NCI-H1417 treated with DMSO at 0.1 percent for 48 hours (cell line): ENCODE measurements around the gene GPR35.
A peak's percentile ranks its signal among the peaks of the same experiment; 100 is the strongest.

Source experiments
- DNase-seq: peaks from one replicate; lab custom pipeline; 2025; lab: John Stamatoyannopoulos, UW

Gene GPR35

GRCh38 chr2:240624950-240625621, at the start of gene GPR35:
Gene GPR35 (plus strand): TSS chr2:240625480. CDS start chr2:240629953, 4,473 bp downstream.
- no peak for DNase-seq

DNA sequence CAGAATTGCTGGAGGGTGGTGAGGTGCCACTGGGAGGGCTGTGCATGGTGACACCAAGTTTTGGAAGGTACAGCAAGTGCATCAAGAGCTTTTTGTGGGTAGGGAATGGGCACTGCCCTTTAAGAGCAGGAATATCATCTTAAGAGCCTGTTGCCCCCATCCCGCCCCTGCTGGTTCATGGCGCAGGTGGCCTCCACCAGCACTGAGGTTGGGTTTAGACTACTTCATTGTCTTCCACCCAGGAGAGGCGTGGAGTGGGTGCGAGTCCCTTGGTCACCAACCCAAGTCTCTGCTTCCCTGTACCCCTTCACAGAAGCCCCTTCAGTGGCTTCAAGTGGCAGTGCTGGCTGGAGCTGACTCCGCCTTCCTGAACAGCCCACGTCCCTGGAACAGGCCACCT, 49.2 kb upstream of the GPR35 start:
- no peak for DNase-seq

- no peak for DNase-seq
Measured at GRCh38 chr2:240576436-240577205, 48.7 kb upstream of the GPR35 start.

GRCh38 chr2:240577281-240578109, 47.8 kb upstream of the GPR35 start:
- DNase-seq: no peak

DNA sequence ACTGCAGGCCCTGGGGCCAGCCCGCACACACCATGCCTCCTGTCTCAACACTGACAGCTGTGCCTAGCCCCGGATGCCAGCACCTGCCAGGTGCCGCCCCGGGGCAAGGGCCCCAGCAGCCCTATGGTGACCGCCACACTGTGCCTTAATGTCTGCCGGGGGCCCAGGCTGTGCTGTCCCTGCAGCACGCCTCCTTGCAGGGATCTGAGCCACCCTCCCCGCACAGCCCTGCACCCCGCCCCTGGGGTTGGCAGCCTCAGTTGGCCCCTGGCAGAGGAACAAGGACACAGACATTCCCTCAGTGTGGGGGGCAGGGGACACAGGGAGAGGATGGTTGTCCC, 47.2 kb upstream of the GPR35 start:
- no peak for DNase-seq

- DNase-seq: no peak
Measured at GRCh38 chr2:240578488-240578887, 46.8 kb upstream of the GPR35 start.

DNA sequence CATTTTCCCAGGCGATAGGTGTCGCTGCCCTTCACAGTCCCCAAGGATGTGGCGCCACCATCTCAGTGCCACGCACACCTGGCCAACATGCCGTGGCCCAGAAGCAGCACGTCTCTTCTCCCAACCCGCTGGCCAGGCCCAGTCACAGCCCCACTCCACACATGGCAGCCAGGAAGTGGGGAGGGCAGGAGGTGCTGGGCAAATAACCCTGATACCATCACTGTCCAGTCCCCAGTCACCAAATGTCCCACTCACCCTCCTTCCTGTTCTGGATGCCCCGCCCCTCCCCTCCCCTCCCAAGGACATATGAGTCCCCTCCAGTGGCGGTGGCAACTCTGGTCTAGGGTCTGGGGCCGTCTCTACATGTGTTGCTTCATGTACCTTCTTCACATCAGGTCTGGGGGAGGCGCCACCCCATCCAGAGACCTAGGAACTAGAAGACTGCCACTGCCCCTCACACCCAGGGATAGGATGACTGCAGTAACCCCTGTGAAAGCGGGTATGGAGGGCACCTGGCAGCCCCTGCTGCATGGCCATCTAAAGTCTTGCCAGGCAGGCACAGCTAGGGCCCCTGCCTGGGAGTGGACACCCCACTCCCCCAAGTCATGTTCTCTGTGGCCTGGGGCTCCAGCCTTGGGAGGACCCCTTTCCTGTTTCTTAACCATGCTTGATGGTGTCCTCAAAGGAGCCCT, 46.1 kb upstream of the GPR35 start:
- no peak for DNase-seq

DNA sequence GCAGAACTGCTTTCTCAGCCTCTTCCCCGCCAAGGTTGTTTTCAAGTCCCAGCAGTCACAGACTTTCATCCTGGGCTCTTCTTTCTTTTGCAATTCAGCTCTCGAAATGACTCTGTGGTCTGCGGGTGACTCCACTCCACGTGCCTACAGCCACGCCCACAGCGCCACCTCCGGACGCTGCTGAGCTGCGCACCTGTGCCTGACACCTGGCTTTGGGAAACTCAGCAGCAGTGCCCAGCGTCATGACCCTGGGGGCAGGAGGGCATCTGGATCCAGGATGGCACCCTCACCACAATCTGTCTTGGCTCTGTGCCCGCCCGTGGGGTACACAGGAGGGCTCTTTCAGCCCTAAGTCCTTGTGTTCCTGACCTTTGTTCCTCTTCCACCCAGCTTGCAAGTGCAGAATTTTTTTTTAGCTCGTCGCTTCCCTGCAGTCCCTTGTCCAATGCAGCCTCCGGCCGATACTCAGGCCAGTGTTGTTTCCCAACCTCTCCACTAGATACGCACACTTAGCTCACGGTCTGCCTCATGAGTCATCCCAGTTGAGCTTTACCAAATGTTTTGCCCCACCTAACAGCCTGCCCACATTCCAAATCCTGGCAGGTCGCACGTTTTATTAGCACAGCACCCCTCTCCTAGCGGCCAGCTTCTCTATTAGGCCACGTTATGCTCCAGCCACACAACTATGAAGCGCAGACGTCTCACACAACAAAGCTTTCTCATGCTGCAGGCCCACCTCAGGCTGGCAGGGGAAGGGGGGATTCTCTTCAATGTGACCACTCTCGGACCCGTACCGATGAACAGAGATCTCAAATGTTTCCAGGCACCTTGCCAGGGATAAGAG, 45.3 kb upstream of the GPR35 start:
- no peak for DNase-seq

DNA sequence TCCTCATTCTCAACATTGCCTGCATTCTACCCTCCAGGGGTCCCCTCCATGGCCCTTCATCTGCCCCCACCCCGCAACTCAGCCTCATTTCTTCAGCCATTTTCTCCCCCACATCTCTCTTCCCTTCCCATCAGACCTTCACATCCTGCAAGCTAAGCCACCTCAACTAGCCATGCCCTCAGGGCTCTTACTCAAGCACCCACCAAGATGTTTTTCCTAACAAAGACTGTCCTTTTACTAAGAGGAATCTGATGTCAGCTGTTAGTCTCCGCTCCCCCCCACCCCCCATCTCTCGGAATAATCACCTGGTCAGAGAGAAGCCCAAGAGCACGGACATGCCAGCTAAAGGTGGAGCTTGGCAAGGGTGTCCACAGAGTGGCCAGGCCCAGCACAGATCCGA, 43.5 kb upstream of the GPR35 start:
- DNase-seq: no peak

DNA sequence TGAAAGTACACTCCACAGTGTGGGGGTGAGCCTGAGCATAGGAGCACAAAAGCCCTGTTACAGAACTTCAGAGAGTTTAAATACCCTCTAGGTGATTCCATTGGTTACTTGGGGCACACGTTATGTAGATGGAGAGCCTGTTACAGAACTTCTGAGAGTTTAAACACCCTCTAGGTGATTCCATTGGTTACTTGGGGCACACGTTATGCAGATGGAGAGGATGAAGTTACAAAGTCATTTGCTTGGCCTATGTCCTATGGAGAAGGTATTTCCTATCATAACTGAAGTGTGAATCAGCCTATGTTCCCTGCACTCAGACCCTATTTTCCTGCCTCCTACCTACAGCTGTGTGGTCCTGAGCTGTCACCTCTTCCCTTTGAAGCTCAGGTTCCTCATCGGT, 42.5 kb upstream of the GPR35 start:
- no peak for DNase-seq

DNA sequence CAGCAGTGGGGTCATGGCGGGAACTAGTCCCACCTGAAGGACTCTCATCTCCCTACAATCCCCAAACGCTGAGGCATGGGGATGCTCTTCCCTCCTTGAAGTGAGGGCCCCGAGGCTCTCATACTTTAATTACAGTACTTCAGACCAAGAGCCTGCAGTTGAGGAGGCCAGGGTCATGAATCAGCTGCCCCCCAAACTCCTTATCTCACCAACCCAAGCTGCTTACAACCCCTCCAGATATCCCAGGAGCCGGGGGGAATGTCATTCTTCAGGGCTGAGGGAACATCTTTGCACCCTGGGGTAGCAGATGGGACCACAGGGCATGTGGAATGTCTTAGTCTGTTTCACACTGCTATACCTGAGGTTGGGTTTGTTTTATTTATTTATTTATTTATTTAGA, 41.5 kb upstream of the GPR35 start:
- no peak for DNase-seq

DNA sequence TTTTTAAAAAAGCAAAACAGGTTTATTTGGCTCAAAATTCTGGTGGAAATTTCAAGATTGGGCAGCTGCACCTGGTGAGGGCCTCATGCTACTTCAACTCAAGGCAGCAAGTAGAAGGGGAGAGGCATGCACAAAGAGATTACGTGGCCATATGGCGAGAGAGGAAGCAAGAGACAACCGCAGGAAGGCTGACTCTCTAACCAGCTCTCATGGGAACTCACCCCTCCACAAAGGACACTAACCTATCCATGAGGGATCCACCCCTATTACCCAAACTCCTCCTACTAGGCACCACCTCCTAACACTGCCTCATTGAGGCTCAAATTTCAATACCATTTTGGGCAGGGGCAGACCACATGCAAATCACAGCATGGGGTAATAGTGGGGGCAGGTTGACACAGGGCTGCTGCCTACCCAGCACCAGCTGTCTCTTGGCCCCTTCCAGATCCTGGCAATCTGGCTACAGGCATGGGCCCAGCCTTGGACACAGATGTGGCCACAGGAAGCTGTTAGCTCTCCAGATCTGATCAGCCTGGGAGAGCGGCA, 40.7 kb upstream of the GPR35 start:
- DNase-seq: no peak

DNA sequence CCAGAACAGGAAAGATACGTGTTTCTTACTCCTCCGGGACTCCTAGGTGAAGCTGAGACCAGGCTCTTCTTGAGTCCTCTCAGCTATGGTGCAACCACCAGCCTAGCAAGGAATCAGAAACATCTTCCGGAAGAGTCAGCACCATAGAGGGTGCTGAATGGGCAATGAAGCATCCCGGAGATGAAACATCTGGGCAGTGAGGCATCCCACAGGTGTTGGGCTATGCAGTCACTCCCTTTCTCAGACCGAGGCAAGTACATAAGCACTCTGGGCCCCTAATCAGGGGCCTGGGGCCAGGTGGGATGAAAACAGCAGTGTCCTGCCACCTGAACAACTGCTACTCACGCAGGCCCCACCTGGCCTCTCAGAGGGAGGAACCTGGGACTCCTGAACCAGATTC, 40.2 kb upstream of the GPR35 start:
- no peak for DNase-seq

DNA sequence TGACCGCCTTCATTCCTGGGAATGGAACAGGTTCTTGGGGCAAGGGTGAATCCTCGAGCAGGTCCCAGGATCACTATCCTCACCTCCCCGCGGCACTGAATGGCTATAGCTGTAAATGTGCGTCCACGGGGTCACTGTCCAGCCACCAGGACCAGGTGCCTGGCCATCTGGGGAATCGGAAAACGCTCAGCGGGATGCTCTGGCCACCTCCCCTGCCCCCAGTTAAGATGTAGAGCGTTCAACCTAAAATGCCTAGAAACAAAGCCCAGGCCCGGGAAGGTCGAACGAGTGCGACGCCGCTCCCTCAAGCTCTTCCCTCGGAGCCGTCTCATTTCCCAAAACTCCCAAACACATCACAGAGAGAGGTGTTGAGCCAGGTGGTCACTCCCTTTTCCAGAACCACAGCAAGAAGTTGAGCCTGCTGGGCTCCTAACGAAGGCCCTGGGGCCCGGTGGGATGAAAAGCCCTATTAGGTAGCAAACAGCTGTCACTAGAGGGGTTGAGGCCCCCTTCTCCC, 39.5 kb upstream of the GPR35 start:
- DNase-seq: no peak

DNA sequence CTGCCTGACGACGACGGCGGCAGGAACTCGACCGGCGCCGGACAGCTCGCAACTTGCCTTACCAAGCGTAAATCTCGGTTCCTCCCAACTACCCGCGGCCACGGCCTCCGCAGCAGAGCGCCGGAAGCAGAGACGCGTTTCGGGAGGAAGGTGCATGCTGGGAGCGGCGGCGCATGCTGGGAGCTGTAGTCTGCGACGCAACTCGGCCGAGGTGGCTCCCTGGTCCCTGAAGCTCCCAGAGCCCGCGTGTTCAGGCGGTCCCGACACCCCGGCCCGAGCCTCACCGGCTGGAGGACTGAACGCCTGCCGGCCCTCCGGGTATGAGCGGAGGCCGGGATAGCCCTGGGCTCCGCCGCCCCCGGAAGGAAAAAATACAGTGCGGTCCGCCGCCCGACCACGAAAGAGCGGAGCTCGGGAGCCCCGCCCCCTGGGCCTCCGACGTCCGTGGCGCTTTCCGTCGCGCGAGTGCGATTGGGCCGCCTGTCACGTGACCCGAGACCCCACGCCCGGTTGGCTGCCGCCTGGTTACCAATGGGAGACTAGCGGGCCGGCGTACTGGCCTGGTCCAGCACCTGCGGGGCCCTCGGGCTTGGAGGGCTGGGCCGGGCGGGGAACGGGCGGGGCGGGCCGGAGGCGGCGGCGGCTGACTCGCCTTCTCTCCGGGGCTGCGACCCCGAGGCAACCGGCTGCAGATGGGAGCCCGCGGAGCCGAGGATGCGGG, 38.9 kb upstream of the GPR35 start, which contains the start of gene CAPN10:
Gene CAPN10, plus strand, starts transcription at position 537 of the 721 bp plus-strand sequence. Its CDS starts 178 bp downstream, at position 715.
- DNase-seq: peak; percentile 86

DNA sequence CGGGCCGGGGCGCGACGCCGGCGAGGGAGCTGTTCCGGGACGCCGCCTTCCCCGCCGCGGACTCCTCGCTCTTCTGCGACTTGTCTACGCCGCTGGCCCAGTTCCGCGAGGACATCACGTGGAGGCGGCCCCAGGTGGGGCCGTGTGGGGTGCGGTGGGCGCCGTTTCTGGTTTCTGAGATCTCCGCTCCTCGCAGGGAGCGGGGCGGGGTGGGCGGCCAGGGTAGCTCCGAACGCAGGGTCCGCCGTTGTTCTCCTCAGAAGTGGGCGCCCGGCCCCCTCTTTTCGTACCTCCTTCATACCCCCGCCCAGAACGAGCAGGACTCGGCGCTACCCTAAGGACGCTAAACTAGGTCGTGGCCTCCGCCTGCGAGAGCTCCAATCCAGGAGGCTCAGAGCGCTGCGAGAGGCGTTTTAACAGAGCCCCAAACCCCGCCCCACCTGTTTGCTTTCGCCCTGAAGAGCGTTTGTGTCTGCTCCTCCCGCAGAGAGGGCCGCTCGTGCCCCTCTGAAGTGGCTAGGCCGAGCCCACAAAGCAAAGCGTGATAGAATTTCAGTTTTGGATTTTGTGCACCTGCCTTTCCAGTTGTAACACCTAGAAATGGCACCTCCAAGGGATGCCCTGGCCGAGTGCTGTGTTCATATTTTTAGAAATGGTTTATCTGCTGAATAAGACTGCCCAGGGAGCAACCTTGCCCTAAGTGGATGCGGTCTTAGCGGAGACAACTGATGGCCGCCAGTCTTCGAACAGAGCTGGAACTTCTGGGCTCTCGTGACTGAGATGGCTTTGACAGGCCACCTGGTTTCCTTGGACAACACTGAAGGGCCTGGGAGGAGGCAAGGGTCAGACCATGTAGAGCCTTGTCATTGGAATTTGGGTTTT, 38.1 kb upstream of the GPR35 start:
- DNase-seq: no peak

DNA sequence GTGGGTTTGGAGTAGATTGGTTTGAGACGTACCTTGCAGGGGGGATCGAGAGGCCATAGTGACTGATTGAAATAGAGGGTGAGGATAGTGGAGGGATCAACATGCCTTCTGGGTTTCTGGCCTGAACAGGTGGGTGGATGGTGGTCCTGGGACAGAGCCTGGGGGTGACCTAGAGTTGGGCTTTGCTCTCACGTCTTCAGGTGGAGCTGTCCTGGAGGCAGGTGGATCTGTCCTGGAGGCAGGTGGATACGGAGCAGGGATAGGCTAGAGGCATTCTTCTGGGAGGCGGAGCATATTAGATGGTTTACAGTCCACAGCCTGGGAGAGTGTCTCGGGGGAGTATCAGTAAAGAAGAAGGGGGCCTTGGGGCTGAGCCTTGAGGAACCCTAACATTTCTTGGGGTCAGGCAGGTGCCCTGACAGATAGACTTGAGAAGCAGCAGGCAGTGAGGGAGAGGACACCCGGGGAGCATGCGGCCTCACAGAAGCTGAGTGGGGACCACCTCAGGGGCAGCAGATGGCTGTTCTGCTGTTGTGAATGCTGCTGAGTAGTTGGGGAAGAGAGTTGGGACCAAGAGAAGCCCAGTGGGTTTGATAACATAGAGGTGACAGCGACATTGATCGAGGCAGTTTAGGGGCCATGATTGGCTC, 37.1 kb upstream of the GPR35 start:
- no peak for DNase-seq

DNA sequence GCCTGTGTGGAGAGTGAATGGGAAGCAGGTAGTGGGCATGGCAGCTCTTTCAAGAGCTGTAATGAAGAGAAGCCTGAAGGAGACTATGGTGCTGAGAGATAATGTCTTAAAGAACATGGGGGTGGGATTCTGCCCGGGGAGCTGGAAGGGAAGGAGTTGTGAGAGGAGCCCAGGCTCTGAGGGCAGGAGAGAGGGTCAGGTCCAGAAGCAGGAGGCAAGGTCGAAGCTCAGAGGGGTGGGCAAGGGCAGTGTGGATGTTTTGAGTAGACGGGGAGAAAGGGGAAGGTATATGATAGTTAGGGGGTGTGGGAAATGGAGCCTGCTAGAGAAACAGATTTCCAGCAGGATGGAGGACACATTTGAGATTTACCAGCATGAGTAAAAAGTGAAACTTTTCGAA, 36.6 kb upstream of the GPR35 start:
- DNase-seq: no peak

- no peak for DNase-seq
Measured at GRCh38 chr2:240589375-240589774, 35.9 kb upstream of the GPR35 start.
